Lung (tissue), 12 donors: ENCODE measurements around the gene SDK1. TPM values are rescaled to one million over a fixed set of nuclear protein-coding genes. Genes with fewer than 3 reads are reported as not detected.
A peak's percentile ranks its signal among the peaks of the same experiment; 100 is the strongest.

Experiments used
- ATAC-seq: fragments of 200-7000 bp; cut with Tn5 transposase; one replicate; pipeline ENCODE4 v1.9.1; 2020; ENCODE audit warnings: moderate number of reproducible peaks; ENCODE audit not compliant: insufficient read depth, low FRiP score
- DNase-seq, 3 donors: peaks; one replicate each; pipeline ENCODE4 v3.0.0-alpha.2; 2013 to 2017
- H3K27ac ChIP-seq, 2 donors: one replicate each; pipeline ENCODE4 v1.5.1; 2013; ENCODE audit warnings: mild to moderate bottlenecking in 2 of 2, moderate library complexity in 2 of 2, control low read depth in 1 of 2, inconsistent platforms in 1 of 2, low read depth in 1 of 2, low read length in 1 of 2
- H3K27me3 ChIP-seq, 3 donors: one replicate each; pipeline ENCODE4 v1.5.1; 2013; ENCODE audit warnings: low read length in 2 of 3; ENCODE audit not compliant: control insufficient read depth in 3 of 3, insufficient read depth in 3 of 3
- H3K36me3 ChIP-seq, 4 donors: one replicate each; pipeline ENCODE4 v1.5.1; 2013; ENCODE audit warnings: low read length in 4 of 4, mild to moderate bottlenecking in 1 of 4, moderate library complexity in 1 of 4; ENCODE audit not compliant: control insufficient read depth in 4 of 4, insufficient read depth in 4 of 4
- H3K4me1 ChIP-seq, 5 donors: one replicate each; pipeline ENCODE4 v1.5.1; 2013; ENCODE audit warnings: low read length in 5 of 5, mild to moderate bottlenecking in 2 of 5, moderate library complexity in 1 of 5; ENCODE audit not compliant: control insufficient read depth in 5 of 5, insufficient read depth in 5 of 5
- H3K4me3 ChIP-seq: one replicate; pipeline ENCODE4 v1.5.1; 2013; ENCODE audit warnings: mild to moderate bottlenecking, control low read depth, moderate library complexity
- H3K9ac ChIP-seq, 2 donors: one replicate each; pipeline ENCODE4 v1.5.1; 2013; ENCODE audit warnings: low read length in 2 of 2, control low read depth in 1 of 2; ENCODE audit not compliant: insufficient read depth in 1 of 2
- H3K9me3 ChIP-seq, 4 donors: one replicate each; pipeline ENCODE4 v1.5.1; 2013; ENCODE audit warnings: low read length in 3 of 4, mild to moderate bottlenecking in 1 of 4, moderate library complexity in 1 of 4; ENCODE audit not compliant: control insufficient read depth in 4 of 4, insufficient read depth in 3 of 4
- WGBS, 2 donors: extraction: QIAGEN DNeasy Blood & Tissue Kit; methylation state at CpG; one replicate each; pipeline ENCODE4 v1.1.7; 2013; 5-methylcytosine and 5-hydroxymethylcytosine counted together
- polyA plus RNA-seq, 2 donors: library from polyadenylated mRNA; stranded (reverse); fragments of 200-250 nt; gene quantifications; one replicate each; pipeline ENCODE4 v1.2.1, GENCODE V29; 2013
- total RNA-seq, 2 donors: library from RNA; depleted of rRNA in 1 of 2; stranded (reverse); fragments of >200 nt in 1 of 2; gene quantifications; one replicate each; pipeline ENCODE4 v1.2.1, GENCODE V29; 2014 to 2021
- TF ChIP-seq, protein P1 (sequence below): IDR thresholded peaks from 2 replicates; pipeline ENCODE4 v1.5.1; 2012; ENCODE audit warnings: mild to moderate bottlenecking; ENCODE audit errors: control extremely low read depth, extremely low read depth
- donor health status: control.
- donor health status: control.
- donor health status: Bipolar disorder and iron deficiency.
- donor health status: healthy.
- donor health status: DM: yes; HTN: yes; CAD: no.

Gene SDK1
- total and polyA plus RNA-seq, 4 donors = 3.7 to 30.1 (median 12.7) TPM

- DNase-seq = no peak
- no peak overlapping the region for H3K9ac ChIP-seq
- H3K9me3 ChIP-seq = no peaks in the 10 kb centered on the region
- ATAC-seq = no peak
- no peak overlapping the region for H3K4me3 ChIP-seq
- WGBS, 2 donors = 87 to 97% methylated on average over 2 of the region's 2 CpGs
- TF ChIP-seq, protein P1, sequence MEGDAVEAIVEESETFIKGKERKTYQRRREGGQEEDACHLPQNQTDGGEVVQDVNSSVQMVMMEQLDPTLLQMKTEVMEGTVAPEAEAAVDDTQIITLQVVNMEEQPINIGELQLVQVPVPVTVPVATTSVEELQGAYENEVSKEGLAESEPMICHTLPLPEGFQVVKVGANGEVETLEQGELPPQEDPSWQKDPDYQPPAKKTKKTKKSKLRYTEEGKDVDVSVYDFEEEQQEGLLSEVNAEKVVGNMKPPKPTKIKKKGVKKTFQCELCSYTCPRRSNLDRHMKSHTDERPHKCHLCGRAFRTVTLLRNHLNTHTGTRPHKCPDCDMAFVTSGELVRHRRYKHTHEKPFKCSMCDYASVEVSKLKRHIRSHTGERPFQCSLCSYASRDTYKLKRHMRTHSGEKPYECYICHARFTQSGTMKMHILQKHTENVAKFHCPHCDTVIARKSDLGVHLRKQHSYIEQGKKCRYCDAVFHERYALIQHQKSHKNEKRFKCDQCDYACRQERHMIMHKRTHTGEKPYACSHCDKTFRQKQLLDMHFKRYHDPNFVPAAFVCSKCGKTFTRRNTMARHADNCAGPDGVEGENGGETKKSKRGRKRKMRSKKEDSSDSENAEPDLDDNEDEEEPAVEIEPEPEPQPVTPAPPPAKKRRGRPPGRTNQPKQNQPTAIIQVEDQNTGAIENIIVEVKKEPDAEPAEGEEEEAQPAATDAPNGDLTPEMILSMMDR = no peak
- H3K27ac ChIP-seq = no peak overlapping the region
- no peaks in the 10 kb centered on the region for H3K4me1 ChIP-seq
- peaks cover 0 to under 1% (median 0%) of the 10 kb centered on the region in 4 donors for H3K36me3 ChIP-seq
- no peaks in the 10 kb centered on the region for H3K27me3 ChIP-seq
These were observed 348.2 kb downstream of the SDK1 start for GRCh38 chr7:3649250-3649649.

GRCh38 chr7:3649678-3650440 is 348.8 kb downstream of the SDK1 start:
- DNase-seq (peak in 1 of 3 donors; percentile 14), ATAC-seq (no peak)
- H3K36me3 ChIP-seq = peaks cover 0 to 2% (median 0%) of the 10 kb centered on the region in 4 donors
- H3K9ac ChIP-seq = no peak overlapping the region
- H3K27me3 ChIP-seq = no peaks in the 10 kb centered on the region
- no peak overlapping the region for H3K27ac ChIP-seq
- H3K4me1 ChIP-seq = no peaks in the 10 kb centered on the region
- 82 to 85% methylated on average over 10 of the region's 10 CpGs for whole genome bisulfite sequencing, 2 donors
- TF ChIP-seq, protein P1 = no peak
- no peaks in the 10 kb centered on the region for H3K9me3 ChIP-seq
- H3K4me3 ChIP-seq = no peak overlapping the region

DNA sequence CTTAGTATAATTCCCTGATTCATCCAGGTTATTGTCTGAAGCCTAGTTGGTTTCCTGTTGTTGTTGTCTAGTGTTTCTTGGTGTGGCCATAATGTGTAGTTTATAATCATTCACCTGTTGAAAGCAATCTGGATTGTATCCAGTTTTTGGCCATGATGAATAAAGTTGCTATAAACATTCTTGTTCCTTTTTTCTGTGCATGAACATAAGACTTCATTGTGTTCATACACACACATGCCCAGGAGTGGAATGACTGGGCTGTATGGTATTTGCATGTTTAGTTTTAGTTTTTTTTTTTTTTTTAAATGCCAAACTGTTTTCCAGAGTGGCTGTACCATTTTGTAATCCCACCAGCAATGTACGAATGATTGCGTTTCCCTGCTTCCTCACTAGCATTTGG is 349.8 kb downstream of the SDK1 start:
- Histone ChIP-seq H3K9ac (no peak overlapping the region), H3K4me1 (no peaks in the 10 kb centered on the region), H3K27me3 (no peaks in the 10 kb centered on the region), H3K9me3 (no peaks in the 10 kb centered on the region), H3K27ac (no peak overlapping the region), H3K36me3 (peaks cover 0 to 4% (median 0%) of the 10 kb centered on the region in 4 donors), H3K4me3 (no peak overlapping the region)
- DNase-seq (no peak), ATAC-seq (no peak)
- WGBS, 2 donors = 71 to 87% methylated on average over 2 of the region's 2 CpGs
- TF ChIP-seq, protein P1 = no peak
